Left cardiac atrium (tissue), 4 donors: ENCODE results near the gene NEFH. TPM values are rescaled to one million over a fixed set of nuclear protein-coding genes. Genes with fewer than 3 reads are reported as not detected.

ENCODE experiments used
- ATAC-seq, 2 donors: fragments of 200-7000 bp; cut with Tn5 transposase; one replicate each; pipeline ENCODE4 v1.9.1; 2020; ENCODE audit warnings: mild to moderate bottlenecking in 2 of 2, moderate library complexity in 2 of 2
- DNase-seq: peaks from one replicate; pipeline ENCODE4 v3.0.0-alpha.2; 2020
- intact Hi-C, 2 donors: fragments of 100-400 bp; cut with DNase I; formaldehyde crosslinking; loops; one replicate each; pipeline versions ENCODE4 v1.14.1 to v1.15.1; 2022 to 2023
- total RNA-seq, 2 donors: library from RNA; stranded (reverse); fragmentation: NEBNext Ultra II Directional; extraction: Animal tissue kit (Norgen Biotek cat#: 25700); gene quantifications; one replicate each; pipeline ENCODE4 v1.2.1, GENCODE V29; 2021
- donor health status: DM: no; HTN: yes; CAD: no.
- donor health status: DM: no; HTN: yes; CAD: no; lungs with severe emphysema.
- donor health status: DM: yes; HTN: yes; CAD: no.
- donor health status: Dilated cardiomyopathy.

Gene NEFH
- total RNA-seq, 2 donors from 2014 or later = 0.31 to 0.41 TPM

DNA sequence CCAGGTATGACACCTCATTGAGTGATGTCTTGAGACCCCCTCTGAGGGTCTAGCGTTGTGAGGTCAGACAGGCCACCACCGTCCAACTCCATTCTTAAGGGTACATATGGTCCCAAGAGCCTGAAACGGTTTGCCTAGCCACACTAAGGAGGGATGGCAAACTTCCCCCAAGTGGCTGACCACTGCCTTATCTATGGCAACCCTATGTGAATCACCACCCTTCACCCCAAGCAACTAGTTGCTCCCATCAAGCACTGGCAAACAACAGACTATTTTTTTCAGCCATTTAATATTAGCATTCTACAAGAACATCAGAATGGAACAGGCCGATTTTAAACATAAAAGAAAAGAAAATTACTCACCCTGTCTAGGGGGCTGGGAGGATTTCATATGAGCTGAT lies 50.7 kb downstream of the NEFH start:
- no peak for DNase-seq
- intact Hi-C loops = no loop called here
- ATAC-seq = no peak

DNA sequence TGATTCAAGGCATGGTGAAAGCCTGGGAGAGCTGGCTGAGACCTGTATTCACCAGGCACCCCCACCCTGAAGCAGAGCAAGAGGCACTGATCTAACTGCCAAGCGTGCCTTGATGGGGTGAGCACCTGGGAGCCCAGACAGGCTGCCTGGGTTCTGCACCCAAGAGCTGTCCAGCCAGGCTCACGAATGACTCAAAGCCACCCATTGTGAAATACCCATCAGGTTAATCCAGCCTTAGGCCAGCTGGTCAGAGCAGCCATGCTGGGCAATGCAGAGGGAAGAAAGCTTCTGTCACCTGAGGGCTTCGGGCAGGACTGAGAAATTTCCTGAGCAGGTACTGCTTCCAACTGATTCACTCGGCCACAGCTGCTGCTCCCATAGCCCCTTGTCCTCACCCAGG lies 51.4 kb downstream of the NEFH start:
- ATAC-seq = no peak
- intact Hi-C loops = no loop called here
- no peak for DNase-seq

- DNase-seq (no peak), ATAC-seq (no peak)
- intact Hi-C loops = no loop called here
Measured at GRCh38 chr22:29536411-29536810, 56.4 kb downstream of the NEFH start.

DNA sequence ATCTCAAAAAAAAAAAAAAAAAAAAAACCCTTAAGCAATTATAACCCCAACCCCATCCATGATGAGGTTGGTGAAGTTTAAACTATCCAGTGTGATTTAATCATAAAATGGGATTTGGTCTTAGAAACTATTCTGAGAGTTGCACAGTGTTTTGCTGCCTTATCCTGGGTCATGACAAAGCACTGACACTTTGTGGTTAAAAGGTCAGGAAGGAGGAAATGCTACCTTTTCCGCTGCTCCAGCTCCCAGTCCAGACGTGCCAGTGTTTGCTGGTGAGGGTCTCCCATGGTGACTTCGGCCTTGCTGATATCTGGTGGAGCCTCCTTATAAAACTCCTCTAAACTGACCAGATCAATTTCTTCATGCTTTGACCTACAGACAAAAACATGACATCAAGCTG lies 59.1 kb downstream of the NEFH start:
- DNase-seq = no peak
- intact Hi-C loops = no loop called here
- ATAC-seq = no peak

Other genes with a start within 250 kb of the NEFH start
- gene RHBDD3, start 212.2 kb upstream of the NEFH start, total RNA-seq = 10 to 100 TPM; 15.6 to 19.0 TPM
- 100 to 1,000 TPM; 109 to 175 TPM for gene EWSR1, start 211.9 kb upstream of the NEFH start, total RNA-seq
- gene GAS2L1, start 173.6 kb upstream of the NEFH start, total RNA-seq = 10 to 100 TPM; 20.1 to 25.2 TPM
- 1 to 10 TPM; 1.0 to 3.1 TPM for gene RASL10A, start 164.5 kb upstream of the NEFH start, total RNA-seq
- gene AP1B1, start 91.6 kb upstream of the NEFH start, total RNA-seq = 10 to 100 TPM; 44.2 to 44.6 TPM
- gene RFPL1, start 41.6 kb upstream of the NEFH start, total RNA-seq = not detected
- 10 to 100 TPM; 35.6 to 39.9 TPM for gene THOC5, start 73.5 kb downstream of the NEFH start, total RNA-seq
- 10 to 100 TPM; 18.1 to 19.7 TPM for gene NIPSNAP1, start 100.9 kb downstream of the NEFH start, total RNA-seq
- gene NF2, start 123.4 kb downstream of the NEFH start, total RNA-seq = 10 to 100 TPM; 45.3 to 48.7 TPM
- gene CABP7, start 239.8 kb downstream of the NEFH start, total RNA-seq = not detected